Neural progenitor cell (in vitro differentiated cells): ENCODE measurements around the gene RPTOR. TPM values are rescaled to one million over a fixed set of nuclear protein-coding genes. Genes with fewer than 3 reads are reported as not detected.

Source experiments
- DNase-seq: peaks from one replicate; pipeline ENCODE4 v3.0.0-alpha.2; 2016; ENCODE audit warnings: low spot score
- H2AFZ ChIP-seq: fragments of 200-600 bp; sonication (generic); replicated peaks from 2 replicates; pipeline ENCODE4 v1.6.1; 2016; ENCODE audit warnings: antibody characterized with exemption
- H3F3A ChIP-seq: fragments of 200-600 bp; sonication (generic); 2 replicates; pipeline ENCODE4 v1.6.1; 2016; ENCODE audit warnings: antibody characterized with exemption, low read depth
- H3K27ac ChIP-seq: fragments of 200-600 bp; sonication (generic); 2 replicates; pipeline ENCODE4 v1.5.1; 2016; ENCODE audit warnings: mild to moderate bottlenecking
- H3K27me3 ChIP-seq: fragments of 200-600 bp; sonication (generic); 2 replicates; pipeline ENCODE4 v1.6.1; 2016; ENCODE audit warnings: mild to moderate bottlenecking, moderate library complexity
- H3K36me3 ChIP-seq: fragments of 200-600 bp; sonication (generic); 2 replicates; pipeline ENCODE4 v1.5.1; 2016
- H3K4me1 ChIP-seq: fragments of 200-600 bp; sonication (generic); 2 replicates; pipeline ENCODE4 v1.6.1; 2016; ENCODE audit warnings: mixed run types
- H3K4me2 ChIP-seq: fragments of 200-600 bp; sonication (generic); 2 replicates; pipeline ENCODE4 v1.6.1; 2016
- H3K4me3 ChIP-seq: fragments of 200-600 bp; sonication (generic); 2 replicates; pipeline ENCODE4 v1.5.1; 2016
- H3K79me2 ChIP-seq: fragments of 200-600 bp; sonication (generic); 2 replicates; pipeline ENCODE4 v1.6.1; 2016; ENCODE audit warnings: low read depth
- H3K9ac ChIP-seq: fragments of 200-600 bp; sonication (generic); 2 replicates; pipeline ENCODE4 v1.6.1; 2016
- H3K9me3 ChIP-seq: fragments of 200-600 bp; sonication (generic); 2 replicates; pipeline ENCODE4 v1.5.1; 2016; ENCODE audit warnings: low read depth
- H4K20me1 ChIP-seq: fragments of 200-600 bp; sonication (generic); 2 replicates; pipeline ENCODE4 v1.6.1; 2016; ENCODE audit warnings: low read depth
- H3K27ac Mint-ChIP-seq: 3 replicates; pipeline ENCODE4 v1.8.0; 2021; ENCODE audit warnings: mixed read lengths
- H3K27me3 Mint-ChIP-seq: 2 replicates; pipeline ENCODE4 v1.8.0; 2022; ENCODE audit warnings: low read depth, mild to moderate bottlenecking, inconsistent platforms, moderate library complexity, mixed read lengths; ENCODE audit not compliant: insufficient read depth
- H3K36me3 Mint-ChIP-seq: 3 replicates; pipeline ENCODE4 v1.8.0; 2021; ENCODE audit warnings: mixed read lengths
- H3K4me1 Mint-ChIP-seq: 3 replicates; pipeline ENCODE4 v1.8.0; 2021; ENCODE audit warnings: mixed read lengths
- H3K4me3 Mint-ChIP-seq: 3 replicates; pipeline ENCODE4 v1.8.0; 2021; ENCODE audit warnings: mild to moderate bottlenecking, moderate library complexity, mixed read lengths
- H3K9me3 Mint-ChIP-seq: 3 replicates; pipeline ENCODE4 v1.8.0; 2020; ENCODE audit warnings: mixed read lengths
- EZH2 ChIP-seq: fragments of 200-600 bp; sonication (generic); IDR thresholded peaks from 2 replicates; pipeline ENCODE4 v1.6.1; 2017; ENCODE audit warnings: antibody characterized with exemption, mild to moderate bottlenecking, moderate library complexity
- EZH2phosphoT487 ChIP-seq: fragments of 200-600 bp; sonication (generic); IDR thresholded peaks from 2 replicates; pipeline ENCODE4 v1.6.1; 2017; ENCODE audit warnings: antibody characterized with exemption
- total RNA-seq: library from RNA; depleted of rRNA; stranded (reverse); fragments of >200 nt; gene quantifications from 2 replicates; pipeline ENCODE4 v1.2.3, GENCODE V29; 2015; ENCODE audit warnings: low replicate concordance
- TF ChIP-seq, protein P1 (sequence below): fragments of 200-600 bp; sonication (generic); IDR thresholded peaks from 2 replicates; pipeline ENCODE4 v1.5.1; 2017; ENCODE audit warnings: antibody characterized with exemption, mild to moderate bottlenecking

RPTOR gene
- total RNA-seq, 1 donor from 2014 or later, result 7.4 TPM

DNA sequence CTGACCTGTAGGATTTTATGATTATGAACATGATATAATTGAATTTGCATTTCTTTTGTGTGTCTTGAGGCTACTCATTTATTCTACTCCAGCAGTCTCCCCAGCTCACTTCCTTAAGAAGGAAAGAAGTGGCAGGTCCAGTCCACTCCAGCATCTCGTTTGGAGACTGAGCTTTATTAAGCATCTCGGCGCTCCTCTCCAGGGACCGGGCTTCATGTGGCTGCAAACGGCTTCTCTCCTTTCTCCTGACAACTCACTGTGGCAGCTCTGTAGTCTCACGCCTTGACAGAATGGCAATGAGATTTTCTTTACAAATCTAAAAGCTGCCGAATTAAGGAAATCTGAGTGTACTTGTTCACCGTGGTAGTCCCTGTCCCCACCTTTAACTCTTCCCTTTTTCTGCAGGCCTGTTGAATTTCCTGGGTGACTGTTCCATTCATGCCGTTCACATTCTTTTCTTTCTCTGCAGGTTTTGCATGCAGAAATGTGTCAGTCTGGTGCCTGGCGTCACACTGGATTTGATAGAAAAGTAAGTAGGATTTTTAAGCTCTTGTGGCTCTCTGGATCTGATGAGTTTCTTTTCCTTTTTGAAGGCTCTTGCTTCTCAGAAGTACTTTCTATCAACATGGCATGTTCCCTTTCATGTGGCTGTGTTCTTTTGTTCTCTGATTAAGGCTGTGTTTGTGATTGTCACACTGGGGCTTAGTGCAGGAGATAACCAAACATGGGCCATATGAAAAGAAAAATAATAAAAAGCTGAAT, 246.5 kb downstream of the RPTOR start:
- H3K9me3 Mint-ChIP-seq, result peaks cover 2% of the 10 kb centered on the region
- H3K4me1 Mint-ChIP-seq, result peaks cover 42% of the 10 kb centered on the region
- H3K4me3 Mint-ChIP-seq, result no peak overlapping the region
- no peak for DNase-seq
- peaks cover 17% of the 10 kb centered on the region for H3K4me1 ChIP-seq
- no peak overlapping the region for H3K27ac ChIP-seq
- H3K27ac Mint-ChIP-seq, result peak overlapping the region; percentile 51
- no peak overlapping the region for H2AFZ ChIP-seq
- no peaks in the 10 kb centered on the region for H3F3A ChIP-seq
- peaks cover 17% of the 10 kb centered on the region for H3K36me3 Mint-ChIP-seq
- TF ChIP-seq EZH2phosphoT487 (no peak), EZH2 (no peak)
- TF ChIP-seq, protein P1, sequence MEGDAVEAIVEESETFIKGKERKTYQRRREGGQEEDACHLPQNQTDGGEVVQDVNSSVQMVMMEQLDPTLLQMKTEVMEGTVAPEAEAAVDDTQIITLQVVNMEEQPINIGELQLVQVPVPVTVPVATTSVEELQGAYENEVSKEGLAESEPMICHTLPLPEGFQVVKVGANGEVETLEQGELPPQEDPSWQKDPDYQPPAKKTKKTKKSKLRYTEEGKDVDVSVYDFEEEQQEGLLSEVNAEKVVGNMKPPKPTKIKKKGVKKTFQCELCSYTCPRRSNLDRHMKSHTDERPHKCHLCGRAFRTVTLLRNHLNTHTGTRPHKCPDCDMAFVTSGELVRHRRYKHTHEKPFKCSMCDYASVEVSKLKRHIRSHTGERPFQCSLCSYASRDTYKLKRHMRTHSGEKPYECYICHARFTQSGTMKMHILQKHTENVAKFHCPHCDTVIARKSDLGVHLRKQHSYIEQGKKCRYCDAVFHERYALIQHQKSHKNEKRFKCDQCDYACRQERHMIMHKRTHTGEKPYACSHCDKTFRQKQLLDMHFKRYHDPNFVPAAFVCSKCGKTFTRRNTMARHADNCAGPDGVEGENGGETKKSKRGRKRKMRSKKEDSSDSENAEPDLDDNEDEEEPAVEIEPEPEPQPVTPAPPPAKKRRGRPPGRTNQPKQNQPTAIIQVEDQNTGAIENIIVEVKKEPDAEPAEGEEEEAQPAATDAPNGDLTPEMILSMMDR, result no peak
- H3K27me3 ChIP-seq, result no peaks in the 10 kb centered on the region
- no peaks in the 10 kb centered on the region for H3K36me3 ChIP-seq
- H3K9me3 ChIP-seq, result no peaks in the 10 kb centered on the region
- H3K27me3 Mint-ChIP-seq, result no peaks in the 10 kb centered on the region
- peak overlapping the region; percentile 47 for H3K4me2 ChIP-seq
- H3K79me2 ChIP-seq, result no peaks in the 10 kb centered on the region
- H3K4me3 ChIP-seq, result no peak overlapping the region
- H4K20me1 ChIP-seq, result peaks cover 8% of the 10 kb centered on the region
- H3K9ac ChIP-seq, result no peak overlapping the region

GRCh38 chr17:80791758-80792284, 247.2 kb downstream of the RPTOR start:
- peaks cover 2% of the 10 kb centered on the region for H3K9me3 Mint-ChIP-seq
- H3K79me2 ChIP-seq, result no peaks in the 10 kb centered on the region
- no peaks in the 10 kb centered on the region for H3K9me3 ChIP-seq
- no peak overlapping the region for H3K9ac ChIP-seq
- H3K4me3 Mint-ChIP-seq, result no peak overlapping the region
- H3K27me3 ChIP-seq, result no peaks in the 10 kb centered on the region
- no peak overlapping the region for H2AFZ ChIP-seq
- H3K27ac ChIP-seq, result no peak overlapping the region
- no peak for DNase-seq
- peaks cover 38% of the 10 kb centered on the region for H3K4me1 Mint-ChIP-seq
- peaks cover 24% of the 10 kb centered on the region for H3K36me3 Mint-ChIP-seq
- no peak for TF ChIP-seq EZH2phosphoT487
- TF ChIP-seq, protein P1, result no peak
- TF ChIP-seq EZH2, result no peak
- no peaks in the 10 kb centered on the region for H3F3A ChIP-seq
- H3K27ac Mint-ChIP-seq, result no peak overlapping the region
- no peaks in the 10 kb centered on the region for H3K27me3 Mint-ChIP-seq
- H3K4me1 ChIP-seq, result peaks cover 10% of the 10 kb centered on the region
- peaks cover 5% of the 10 kb centered on the region for H4K20me1 ChIP-seq
- no peak overlapping the region for H3K4me3 ChIP-seq
- H3K4me2 ChIP-seq, result no peak overlapping the region
- H3K36me3 ChIP-seq, result no peaks in the 10 kb centered on the region

GRCh38 chr17:80792373-80792781, 247.7 kb downstream of the RPTOR start:
- Histone ChIP-seq H4K20me1 (no peaks in the 10 kb centered on the region), H3F3A (no peaks in the 10 kb centered on the region), H3K9ac (no peak overlapping the region), H3K4me1 (peaks cover 9% of the 10 kb centered on the region), H2AFZ (no peak overlapping the region), H3K4me3 (no peak overlapping the region), H3K4me2 (no peak overlapping the region), H3K9me3 (no peaks in the 10 kb centered on the region), H3K36me3 (no peaks in the 10 kb centered on the region), H3K27ac (no peak overlapping the region), H3K27me3 (no peaks in the 10 kb centered on the region), H3K79me2 (no peaks in the 10 kb centered on the region)
- H3K36me3 Mint-ChIP-seq, result peaks cover 22% of the 10 kb centered on the region
- no peak for DNase-seq
- no peak overlapping the region for H3K4me3 Mint-ChIP-seq
- no peaks in the 10 kb centered on the region for H3K27me3 Mint-ChIP-seq
- H3K27ac Mint-ChIP-seq, result no peak overlapping the region
- peaks cover 38% of the 10 kb centered on the region for H3K4me1 Mint-ChIP-seq
- peaks cover 2% of the 10 kb centered on the region for H3K9me3 Mint-ChIP-seq
- TF ChIP-seq EZH2phosphoT487 (no peak), EZH2 (no peak)
- TF ChIP-seq, protein P1, result no peak
